Astrocyte (in vitro differentiated cells and primary cell): Measurements from ENCODE around the gene TMEM151A. TPM values are rescaled to one million over a fixed set of nuclear protein-coding genes. Genes with fewer than 3 reads are reported as not detected.
"Not testable (repeated sequence)": the region's sequence is repeated elsewhere in the genome, so short reads cannot be mapped to it uniquely, and the experiment has no call there.

Source experiments
- DNase-seq: peaks from one replicate; pipeline ENCODE4 v3.0.0-alpha.2; 2010; ENCODE audit warnings: low read depth
- FAIRE-seq: peaks from 2 replicates; lab custom pipeline; 2011; peaks lifted over from hg19 to GRCh38; lab: Jason Lieb, UNC
- H2AFZ ChIP-seq: 2 replicates; pipeline ENCODE4 v1.6.0; 2012; ENCODE audit warnings: low read depth, low read length, inconsistent platforms
- H3K27ac ChIP-seq: 2 replicates; pipeline ENCODE4 v1.5.1; 2011; ENCODE audit warnings: low read depth, low read length, inconsistent platforms
- H3K27me3 ChIP-seq: 2 replicates; pipeline ENCODE4 v1.6.0; 2011; ENCODE audit warnings: low read length, inconsistent platforms; ENCODE audit not compliant: insufficient read depth
- H3K36me3 ChIP-seq: 2 replicates; pipeline ENCODE4 v1.5.1; 2011; ENCODE audit warnings: low read length, inconsistent platforms; ENCODE audit not compliant: insufficient read depth
- H3K4me1 ChIP-seq: 2 replicates; pipeline ENCODE4 v1.5.1; 2011; ENCODE audit warnings: low read length, inconsistent platforms; ENCODE audit not compliant: insufficient read depth
- H3K4me2 ChIP-seq: 2 replicates; pipeline ENCODE4 v1.6.0; 2012; ENCODE audit warnings: low read length, inconsistent platforms
- H3K4me3 ChIP-seq: 2 replicates; pipeline ENCODE4 v1.5.1; 2011; ENCODE audit warnings: low read depth, mild to moderate bottlenecking, low read length, inconsistent platforms; ENCODE audit not compliant: insufficient read depth
- H3K79me2 ChIP-seq: 2 replicates; pipeline ENCODE4 v1.6.0; 2012; ENCODE audit warnings: mild to moderate bottlenecking, low read length, inconsistent platforms; ENCODE audit not compliant: insufficient read depth
- H3K9ac ChIP-seq: 2 replicates; pipeline ENCODE4 v1.6.0; 2012; ENCODE audit warnings: mild to moderate bottlenecking, low read length, inconsistent platforms
- H3K9me3 ChIP-seq: 2 replicates; pipeline ENCODE4 v1.5.1; 2012; ENCODE audit warnings: low read depth, mild to moderate bottlenecking, low read length, inconsistent platforms; ENCODE audit not compliant: insufficient read depth
- H4K20me1 ChIP-seq: 2 replicates; pipeline ENCODE4 v1.6.0; 2012; ENCODE audit warnings: low read length, inconsistent platforms; ENCODE audit not compliant: insufficient read depth
- H3K27ac Mint-ChIP-seq: one replicate; pipeline ENCODE4 v1.8.0; 2021; ENCODE audit warnings: mild to moderate bottlenecking, mixed read lengths; ENCODE audit not compliant: unreplicated experiment
- H3K27me3 Mint-ChIP-seq: one replicate; pipeline ENCODE4 v1.8.0; 2021; ENCODE audit warnings: low read depth, mixed read lengths; ENCODE audit not compliant: unreplicated experiment
- H3K36me3 Mint-ChIP-seq: one replicate; pipeline ENCODE4 v1.8.0; 2021; ENCODE audit warnings: low read depth, mixed read lengths; ENCODE audit not compliant: unreplicated experiment
- H3K4me1 Mint-ChIP-seq: one replicate; pipeline ENCODE4 v1.8.0; 2021; ENCODE audit warnings: low read depth, mixed read lengths; ENCODE audit not compliant: unreplicated experiment
- H3K4me3 Mint-ChIP-seq: one replicate; pipeline ENCODE4 v1.8.0; 2021; ENCODE audit warnings: mild to moderate bottlenecking, moderate library complexity, mixed read lengths; ENCODE audit not compliant: unreplicated experiment
- H3K9me3 Mint-ChIP-seq: one replicate; pipeline ENCODE4 v1.8.0; 2021; ENCODE audit warnings: mild to moderate bottlenecking, mixed read lengths; ENCODE audit not compliant: unreplicated experiment
- CTCF ChIP-seq: IDR thresholded peaks from 2 replicates; pipeline ENCODE4 v1.5.1; 2011; ENCODE audit warnings: low read depth, mild to moderate bottlenecking, inconsistent platforms, low read length, moderate library complexity; ENCODE audit not compliant: insufficient read depth
- EZH2 ChIP-seq: IDR thresholded peaks from 2 replicates; pipeline ENCODE4 v1.6.1; 2012; ENCODE audit warnings: mild to moderate bottlenecking, low read length, inconsistent platforms; ENCODE audit not compliant: insufficient read depth
- total RNA-seq: library from RNA; stranded (reverse); gene quantifications from 2 replicates; pipeline ENCODE4 v1.2.1, GENCODE V29; 2021

The TMEM151A gene
- total RNA-seq, 1 donor from 2014 or later, result 2.0 TPM

DNA sequence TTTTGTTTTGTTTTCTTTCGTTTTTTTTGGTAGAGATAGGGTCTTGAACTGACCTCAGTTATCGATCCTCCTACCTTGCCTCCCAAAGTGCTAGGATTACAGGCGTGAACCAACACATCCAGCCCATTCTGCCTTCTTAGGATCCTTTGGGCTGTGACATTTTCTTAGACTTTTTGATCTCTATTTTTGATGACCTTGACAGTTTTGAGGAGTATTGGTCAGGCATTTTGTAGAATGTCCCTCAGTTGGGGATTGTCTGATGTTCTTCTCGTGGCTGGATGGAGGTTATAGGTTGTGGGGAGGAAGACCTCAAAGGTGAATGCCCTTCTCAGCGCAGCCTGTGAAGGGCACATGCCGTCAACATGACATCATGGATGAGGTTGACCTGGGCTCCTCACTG lies 42.8 kb upstream of the TMEM151A start:
- H3K9ac ChIP-seq, result no peak overlapping the region
- Mint-ChIP-seq H3K4me3 (no peak overlapping the region), H3K27ac (no peak overlapping the region), H3K36me3 (peaks cover 38% of the 10 kb centered on the region), H3K27me3 (no peaks in the 10 kb centered on the region), H3K4me1 (no peaks in the 10 kb centered on the region), H3K9me3 (no peaks in the 10 kb centered on the region)
- H3K4me3 ChIP-seq, result no peak overlapping the region
- DNase-seq, result no peak
- H3K27me3 ChIP-seq, result no peaks in the 10 kb centered on the region
- peaks cover 3% of the 10 kb centered on the region for H3K36me3 ChIP-seq
- H3K27ac ChIP-seq, result no peak overlapping the region
- H3K79me2 ChIP-seq, result no peaks in the 10 kb centered on the region
- H2AFZ ChIP-seq, result no peak overlapping the region
- H3K4me1 ChIP-seq, result no peaks in the 10 kb centered on the region
- no peak for FAIRE-seq
- H3K9me3 ChIP-seq, result no peaks in the 10 kb centered on the region
- H3K4me2 ChIP-seq, result no peak overlapping the region
- H4K20me1 ChIP-seq, result no peaks in the 10 kb centered on the region
- TF ChIP-seq EZH2 (no peak), CTCF (no peak)

DNA sequence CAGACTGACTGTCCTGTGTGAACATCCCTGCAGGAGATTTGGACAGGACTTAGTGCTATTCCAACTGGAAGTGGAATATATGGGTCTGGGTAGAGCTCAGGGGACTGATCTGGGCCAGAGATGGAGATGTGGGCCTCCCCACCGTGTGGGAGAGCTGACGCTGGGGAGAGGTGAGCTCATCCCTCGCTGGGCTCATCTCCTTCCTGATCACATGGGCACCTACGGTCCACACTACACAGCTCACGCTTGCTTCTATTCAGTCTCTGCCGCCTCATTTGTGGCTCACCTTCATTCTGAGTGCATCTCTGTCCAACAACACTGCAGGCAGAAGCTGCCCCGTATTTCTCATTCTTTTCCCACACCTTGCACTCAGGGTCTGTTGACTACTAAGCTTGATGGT lies 39.9 kb upstream of the TMEM151A start:
- Mint-ChIP-seq H3K27ac (no peak overlapping the region), H3K4me3 (no peak overlapping the region), H3K9me3 (no peaks in the 10 kb centered on the region), H3K27me3 (no peaks in the 10 kb centered on the region), H3K4me1 (peaks cover 3% of the 10 kb centered on the region), H3K36me3 (peaks cover 26% of the 10 kb centered on the region)
- Histone ChIP-seq H3K4me3 (no peak overlapping the region), H2AFZ (no peak overlapping the region), H3K4me2 (no peak overlapping the region), H3K9me3 (no peaks in the 10 kb centered on the region), H3K9ac (no peak overlapping the region), H3K79me2 (no peaks in the 10 kb centered on the region), H3K4me1 (peaks cover 4% of the 10 kb centered on the region), H3K27ac (no peak overlapping the region), H3K36me3 (peaks cover 3% of the 10 kb centered on the region), H4K20me1 (no peaks in the 10 kb centered on the region), H3K27me3 (no peaks in the 10 kb centered on the region)
- no peak for TF ChIP-seq EZH2
- no peak for TF ChIP-seq CTCF
- no peak for DNase-seq
- no peak for FAIRE-seq

DNA sequence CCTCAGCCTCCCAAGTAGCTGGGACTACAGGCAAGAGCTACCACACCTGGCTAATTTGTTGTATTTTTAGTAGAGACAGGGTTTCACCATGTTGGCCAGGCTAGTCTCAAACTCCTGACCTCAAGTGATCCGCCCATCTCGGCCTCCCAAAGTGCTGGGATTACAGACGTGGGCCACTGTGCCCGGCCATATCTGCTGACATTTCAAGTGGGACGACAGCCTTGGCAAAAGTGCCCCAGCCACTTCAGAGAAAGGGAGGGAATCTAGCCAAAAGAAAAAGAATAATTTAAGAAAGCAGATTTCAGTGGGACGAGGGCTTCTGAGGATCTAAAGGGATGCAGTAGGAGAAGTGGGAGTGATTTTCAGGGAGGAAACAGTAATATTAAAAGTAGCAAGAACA lies 38.6 kb upstream of the TMEM151A start:
- H3K4me3 Mint-ChIP-seq, H3K27me3 ChIP-seq, FAIRE-seq, H3K9me3 Mint-ChIP-seq, H3K27ac Mint-ChIP-seq, H4K20me1 ChIP-seq, H3K9ac ChIP-seq, H3K4me1 Mint-ChIP-seq, H3K27me3 Mint-ChIP-seq, DNase-seq, H3K4me1 ChIP-seq, H3K9me3 ChIP-seq, H3K27ac ChIP-seq, H3K36me3 ChIP-seq, H3K79me2 ChIP-seq, H3K4me2 ChIP-seq, H2AFZ ChIP-seq, H3K4me3 ChIP-seq: not testable (repeated sequence)
- peaks cover 15% of the 10 kb centered on the region for H3K36me3 Mint-ChIP-seq
